HepG2 (cell line): ENCODE results near the gene ZNF638. TPM values are rescaled to one million over a fixed set of nuclear protein-coding genes. Genes with fewer than 3 reads are reported as not detected.
A peak's percentile ranks its signal among the peaks of the same experiment; 100 is the strongest.

Experiments
- DR1 ChIP-seq: sonication (generic); formaldehyde crosslinking; IDR thresholded peaks from 2 replicates; pipeline ENCODE4 v1.8.0; 2021; ENCODE audit warnings: mild to moderate bottlenecking, missing genetic modification reagents, inconsistent platforms
- GABPA ChIP-seq, 2 experiments: IDR thresholded peaks; 2 replicates each; pipeline ENCODE4 v1.6.1; 2011 to 2016; ENCODE audit warnings: low read depth in 2 of 2, low read length in 1 of 2, missing biosample characterization in 1 of 2, missing genetic modification characterization in 1 of 2
- GATA4 ChIP-seq: sonication (generic); IDR thresholded peaks from 2 replicates; pipeline ENCODE4 v1.6.1; 2016; ENCODE audit warnings: antibody characterized with exemption, low read depth, borderline replicate concordance
- HMG20B ChIP-seq: conservative IDR thresholded peaks from 2 replicates; pipeline ENCODE4 v1.6.1; 2016; ENCODE audit warnings: missing genetic modification reagents, missing compliant biosample characterization
- ISX ChIP-seq: sonication (generic); formaldehyde crosslinking; conservative IDR thresholded peaks from 2 replicates; pipeline ENCODE4 v1.5.0; 2020; ENCODE audit warnings: missing genetic modification reagents
- MXD3 ChIP-seq: IDR thresholded peaks from 2 replicates; pipeline ENCODE4 v1.6.1; 2016; ENCODE audit warnings: mild to moderate bottlenecking, missing biosample characterization, missing genetic modification reagents
- NAIF1 ChIP-seq: sonication (generic); formaldehyde crosslinking; IDR thresholded peaks from 2 replicates; pipeline ENCODE4 v1.5.0; 2020; ENCODE audit warnings: mild to moderate bottlenecking, missing genetic modification reagents, borderline replicate concordance
- ONECUT2 ChIP-seq: sonication (generic); formaldehyde crosslinking; IDR thresholded peaks from 2 replicates; pipeline ENCODE4 v1.4.0; 2020; ENCODE audit warnings: missing genetic modification reagents
- PHF5A ChIP-seq: IDR thresholded peaks from one replicate; pipeline ENCODE4 v1.6.1; 2018; ENCODE audit warnings: low read depth, missing genetic modification reagents; ENCODE audit not compliant: unreplicated experiment
- PRDM15 ChIP-seq: sonication (generic); formaldehyde crosslinking; IDR thresholded peaks from 2 replicates; pipeline ENCODE4 v1.4.0; 2020; ENCODE audit warnings: missing genetic modification reagents
- RBM22 ChIP-seq: fragments of 200-400 bp; formaldehyde crosslinking; optimal IDR thresholded peaks from 2 replicates; pipeline ENCODE3; 2017; ENCODE audit warnings: mild to moderate bottlenecking, low read length, moderate library complexity
- RFXANK ChIP-seq: IDR thresholded peaks from 2 replicates; pipeline ENCODE4 v1.6.1; 2016
- TCF12 ChIP-seq, 2 experiments: fragments of 450-650 bp in 1 of 2; sonication (generic) in 1 of 2; formaldehyde crosslinking in 1 of 2; IDR thresholded peaks; 2 replicates each; pipeline versions ENCODE4 v1.6.1 to v1.8.0; 2017 to 2022; ENCODE audit warnings: antibody characterized with exemption in 1 of 2, mild to moderate bottlenecking in 1 of 2, missing genetic modification reagents in 1 of 2, moderate library complexity in 1 of 2
- TEAD2 ChIP-seq: sonication (generic); formaldehyde crosslinking; IDR thresholded peaks from 2 replicates; pipeline ENCODE4 v1.9.0; 2021; ENCODE audit warnings: missing genetic modification reagents
- ZBTB1 ChIP-seq: sonication (generic); formaldehyde crosslinking; IDR thresholded peaks from 2 replicates; pipeline ENCODE4 v1.4.0; 2020; ENCODE audit warnings: missing genetic modification reagents, borderline replicate concordance
- ZNF20 ChIP-seq: sonication (generic); formaldehyde crosslinking; IDR thresholded peaks from 2 replicates; pipeline ENCODE4 v1.4.0; 2020; ENCODE audit warnings: mild to moderate bottlenecking, moderate library complexity, missing genetic modification reagents
- ZNF251 ChIP-seq: sonication (generic); formaldehyde crosslinking; IDR thresholded peaks from 2 replicates; pipeline ENCODE4 v1.9.0; 2021; ENCODE audit warnings: mild to moderate bottlenecking, missing genetic modification reagents
- ZNF260 ChIP-seq: sonication (generic); formaldehyde crosslinking; IDR thresholded peaks from 2 replicates; pipeline ENCODE4 v1.4.0; 2020; ENCODE audit warnings: missing genetic modification reagents, low read depth, mild to moderate bottlenecking, borderline replicate concordance
- ZNF296 ChIP-seq: sonication (generic); formaldehyde crosslinking; conservative IDR thresholded peaks from 2 replicates; pipeline ENCODE4 v1.5.0; 2020; ENCODE audit warnings: mild to moderate bottlenecking, missing genetic modification reagents
- ZNF383 ChIP-seq: sonication (generic); formaldehyde crosslinking; IDR thresholded peaks from 2 replicates; pipeline ENCODE4 v1.4.0; 2020; ENCODE audit warnings: missing genetic modification reagents, mild to moderate bottlenecking, borderline replicate concordance
- ZNF558 ChIP-seq: sonication (generic); formaldehyde crosslinking; IDR thresholded peaks from 2 replicates; pipeline ENCODE4 v1.9.0; 2022; ENCODE audit warnings: mild to moderate bottlenecking, missing genetic modification reagents, borderline replicate concordance
- ZNF652 ChIP-seq: IDR thresholded peaks from 2 replicates; pipeline ENCODE4 v1.6.1; 2016; ENCODE audit warnings: low read depth, borderline replicate concordance
- ZNF724P ChIP-seq: sonication (generic); formaldehyde crosslinking; IDR thresholded peaks from 2 replicates; pipeline ENCODE4 v1.8.0; 2022; ENCODE audit warnings: missing genetic modification reagents, borderline replicate concordance
- ZNF800 ChIP-seq: sonication (generic); formaldehyde crosslinking; IDR thresholded peaks from 2 replicates; pipeline ENCODE4 v1.4.0; 2020; ENCODE audit warnings: missing genetic modification reagents
- polyA plus RNA-seq, 8 experiments: library from polyadenylated mRNA; depleted of rRNA in 3 of 8; stranded (reverse) in 7 of 8; unstranded in 1 of 8; fragments of >200 nt; fragmentation: Illumina TruSeq in 4 of 8; extraction: Trizol in 4 of 8; gene quantifications; 2 replicates each; pipeline versions ENCODE4 v1.2.1 to v1.2.3, GENCODE V29; 2011 to 2016; ENCODE audit warnings: low read depth in 4 of 8, missing spikeins in 1 of 8, mixed read lengths in 1 of 8; ENCODE audit not compliant: insufficient read depth in 1 of 8
- total RNA-seq, 5 experiments: library from RNA; depleted of rRNA; stranded (reverse); fragments of >200 nt; fragmentation: Illumina TruSeq; extraction: Trizol; gene quantifications; 2 replicates each; pipeline ENCODE4 v1.2.3, GENCODE V29; 2016; ENCODE audit warnings: low read depth in 1 of 5

Gene ZNF638
- total and polyA plus RNA-seq, 2 of the 13 experiments (the other 11 are each of a cell fraction or from before 2014, with no cell fraction given): 92.7 to 144 TPM

- TF ChIP-seq PRDM15 (CRISPR knock-in tag) (no peak), ZNF558 (peak; percentile 84; the same call in 1 of the 2 replicates), RBM22 (peak; percentile 50), ZNF20 (no peak), ONECUT2 (CRISPR knock-in tag) (no peak), PHF5A (peak; percentile 3), ZNF383 (CRISPR knock-in tag) (no peak), RFXANK (CRISPR knock-in tag) (peak; percentile 30; the same call in 1 of the 2 replicates), TCF12 (IDR thresholded peaks at IDR 0.05) (no peak), TCF12 (CRISPR knock-in tag; IDR thresholded peaks at IDR 0.05) (no peak), DR1 (CRISPR knock-in tag) (peak; percentile 30; the same call in 1 of the 2 replicates), ISX (no peak), ZNF800 (CRISPR knock-in tag) (no peak), NAIF1 (peak; percentile 92), ZNF724P (CRISPR knock-in tag) (peak; percentile 66; the same call in 1 of the 2 replicates), HMG20B (CRISPR knock-in tag) (peak; percentile 36; the same call in 1 of the 2 replicates), GATA4 (no peak; the same call in 1 of the 2 replicates), TEAD2 (peak; percentile 69; the same call in 1 of the 2 replicates), ZNF296 (no peak), ZNF260 (CRISPR knock-in tag) (no peak), GABPA (IDR thresholded peaks at IDR 0.05; ENCODE audit: low read depth, low read length) (no peak), GABPA (CRISPR knock-in tag; IDR thresholded peaks at IDR 0.05; ENCODE audit: low read depth) (no peak; the same call in 1 of the 2 replicates), MXD3 (CRISPR knock-in tag) (peak; percentile 81), ZNF251 (CRISPR knock-in tag) (no peak), ZNF652 (CRISPR knock-in tag) (no peak), ZBTB1 (no peak)
These were observed at the start of gene ZNF638 (continued) for GRCh38 chr2:71331581-71332434.
